Gastrocnemius medialis (tissue), 4 donors: ENCODE data around the gene CTIF.

Experiments
- POLR2A ChIP-seq, 2 donors: fragments of 450-650 bp; IDR thresholded peaks; one replicate each; pipeline ENCODE4 v1.6.1; 2017; ENCODE audit warnings: antibody characterized with exemption in 2 of 2, mild to moderate bottlenecking in 2 of 2, moderate library complexity in 2 of 2
- TF ChIP-seq, protein P1 (sequence below), 5 experiments: fragments of 450-650 bp in 3 of 5; fragments of 200-600 bp in 2 of 5; sonication (generic) in 2 of 5; IDR thresholded peaks in 4 of 5; conservative IDR thresholded peaks in 1 of 5; 1 replicate in 4 of 5; 2 replicates in 1 of 5; pipeline ENCODE4 v1.5.1; 2016 to 2019; ENCODE audit warnings: antibody characterized with exemption in 5 of 5, mild to moderate bottlenecking in 3 of 5, moderate library complexity in 3 of 5

DNA sequence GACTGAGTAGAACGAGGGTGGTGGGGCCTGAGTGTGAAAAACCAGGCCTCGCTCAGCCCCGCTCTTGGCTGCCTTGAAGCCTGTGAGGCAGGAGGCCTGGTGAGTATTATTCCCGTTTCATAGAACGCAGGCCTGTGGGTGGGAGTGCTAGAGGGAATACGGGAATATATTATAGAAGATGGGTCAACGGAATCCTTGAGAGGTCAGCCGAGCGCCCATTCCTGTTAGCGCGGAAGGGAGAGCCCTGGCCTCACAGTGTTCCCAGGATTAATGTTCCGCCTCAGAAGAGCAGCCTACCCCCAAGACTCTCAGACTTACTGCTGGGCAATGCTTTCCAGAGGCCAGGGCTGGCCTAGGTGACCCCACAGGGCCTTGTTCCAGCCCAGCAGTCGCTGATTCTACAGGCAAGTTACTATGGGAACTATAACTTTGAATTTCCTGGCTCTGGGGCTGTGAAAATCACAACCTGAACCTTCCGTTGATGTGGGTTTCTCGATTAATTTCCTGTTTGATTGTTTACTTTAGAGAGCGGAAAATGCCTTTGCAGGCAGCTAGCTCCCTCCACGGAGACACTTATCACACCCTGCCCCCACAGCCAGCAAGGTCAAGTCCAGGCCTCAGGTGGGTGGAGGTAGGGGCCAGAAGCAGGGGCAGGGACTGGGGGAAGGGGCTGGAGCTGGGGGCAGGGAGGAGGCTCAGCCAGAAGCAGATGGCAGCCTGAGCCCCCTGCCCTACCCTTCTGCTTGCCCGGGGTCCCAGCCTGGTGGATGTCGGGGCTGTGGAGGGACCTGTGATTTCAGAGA lies 303.6 kb downstream of the CTIF start:
- TF ChIP-seq, protein P1, sequence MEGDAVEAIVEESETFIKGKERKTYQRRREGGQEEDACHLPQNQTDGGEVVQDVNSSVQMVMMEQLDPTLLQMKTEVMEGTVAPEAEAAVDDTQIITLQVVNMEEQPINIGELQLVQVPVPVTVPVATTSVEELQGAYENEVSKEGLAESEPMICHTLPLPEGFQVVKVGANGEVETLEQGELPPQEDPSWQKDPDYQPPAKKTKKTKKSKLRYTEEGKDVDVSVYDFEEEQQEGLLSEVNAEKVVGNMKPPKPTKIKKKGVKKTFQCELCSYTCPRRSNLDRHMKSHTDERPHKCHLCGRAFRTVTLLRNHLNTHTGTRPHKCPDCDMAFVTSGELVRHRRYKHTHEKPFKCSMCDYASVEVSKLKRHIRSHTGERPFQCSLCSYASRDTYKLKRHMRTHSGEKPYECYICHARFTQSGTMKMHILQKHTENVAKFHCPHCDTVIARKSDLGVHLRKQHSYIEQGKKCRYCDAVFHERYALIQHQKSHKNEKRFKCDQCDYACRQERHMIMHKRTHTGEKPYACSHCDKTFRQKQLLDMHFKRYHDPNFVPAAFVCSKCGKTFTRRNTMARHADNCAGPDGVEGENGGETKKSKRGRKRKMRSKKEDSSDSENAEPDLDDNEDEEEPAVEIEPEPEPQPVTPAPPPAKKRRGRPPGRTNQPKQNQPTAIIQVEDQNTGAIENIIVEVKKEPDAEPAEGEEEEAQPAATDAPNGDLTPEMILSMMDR (IDR thresholded peaks at IDR 0.05 in 4 of 5, conservative IDR thresholded peaks at IDR 0.05 in 1 of 5): no peak
- TF ChIP-seq POLR2A (IDR thresholded peaks at IDR 0.05): no peak
